HEK293T (cell line): ENCODE data around the gene PPP2R5C.

Experiments used
- CTCF ChIA-PET: fragments of 350-600 bp; formaldehyde crosslinking; extraction: SDS; loops from one replicate; lab custom pipeline; 2021; ENCODE audit warnings: antibody characterized with exemption, inconsistent platforms; lab: Yijun Ruan, JAX
- POLR2A ChIA-PET: fragments of 350-600 bp; formaldehyde crosslinking; extraction: SDS; loops from one replicate; lab custom pipeline; 2020; ENCODE audit warnings: antibody characterized with exemption, inconsistent platforms; lab: Yijun Ruan, JAX
- DNase-seq: peaks from one replicate; pipeline ENCODE4 v3.0.0; 2012; ENCODE audit warnings: mixed read lengths; ENCODE audit errors: extremely low spot score
- ARNT ChIP-seq: fragments of 450-650 bp; IDR thresholded peaks from 2 replicates; pipeline ENCODE4 v1.6.1; 2017; ENCODE audit warnings: mild to moderate bottlenecking
- BHLHE40 ChIP-seq: fragments of 450-650 bp; IDR thresholded peaks from 2 replicates; pipeline ENCODE4 v1.6.1; 2016; ENCODE audit warnings: mild to moderate bottlenecking, moderate library complexity, borderline replicate concordance
- CTBP1 ChIP-seq: fragments of 450-650 bp; IDR thresholded peaks from 2 replicates; pipeline ENCODE4 v1.6.1; 2016; ENCODE audit warnings: borderline replicate concordance
- ELF4 ChIP-seq: fragments of 450-650 bp; IDR thresholded peaks from 2 replicates; pipeline ENCODE4 v1.6.1; 2017; ENCODE audit warnings: antibody characterized with exemption
- FOXA1 ChIP-seq: fragments of 450-650 bp; IDR thresholded peaks from 2 replicates; pipeline ENCODE4 v1.6.1; 2016; ENCODE audit warnings: mild to moderate bottlenecking
- FOXK2 ChIP-seq: fragments of 450-650 bp; IDR thresholded peaks from 2 replicates; pipeline ENCODE4 v1.6.1; 2016; ENCODE audit warnings: mild to moderate bottlenecking
- FOXM1 ChIP-seq: fragments of 450-650 bp; IDR thresholded peaks from 2 replicates; pipeline ENCODE4 v1.6.1; 2017; ENCODE audit warnings: mild to moderate bottlenecking, borderline replicate concordance
- HDGF ChIP-seq: fragments of 450-650 bp; IDR thresholded peaks from 2 replicates; pipeline ENCODE4 v1.6.1; 2017; ENCODE audit warnings: antibody characterized with exemption, borderline replicate concordance
- L3MBTL2 ChIP-seq: fragments of 450-650 bp; conservative IDR thresholded peaks from 2 replicates; pipeline ENCODE4 v1.6.1; 2016; ENCODE audit warnings: mild to moderate bottlenecking
- LEF1 ChIP-seq: fragments of 450-650 bp; IDR thresholded peaks from 2 replicates; pipeline ENCODE4 v1.6.1; 2017; ENCODE audit warnings: mild to moderate bottlenecking, borderline replicate concordance
- NFRKB ChIP-seq: fragments of 450-650 bp; IDR thresholded peaks from 2 replicates; pipeline ENCODE4 v1.6.1; 2016; ENCODE audit warnings: mild to moderate bottlenecking, moderate library complexity
- PKNOX1 ChIP-seq: fragments of 450-650 bp; IDR thresholded peaks from 2 replicates; pipeline ENCODE4 v1.6.1; 2016
- SP1 ChIP-seq: fragments of 450-650 bp; IDR thresholded peaks from 2 replicates; pipeline ENCODE4 v1.6.1; 2017
- SUZ12 ChIP-seq: fragments of 450-650 bp; IDR thresholded peaks from 2 replicates; pipeline ENCODE4 v1.6.1; 2016; ENCODE audit warnings: mild to moderate bottlenecking
- TARDBP ChIP-seq: fragments of 450-650 bp; IDR thresholded peaks from 2 replicates; pipeline ENCODE4 v1.6.1; 2016
- ZNF384 ChIP-seq: fragments of 450-650 bp; IDR thresholded peaks from 2 replicates; pipeline ENCODE4 v1.6.1; 2016

PPP2R5C gene

GRCh38 chr14:101770183-101770582 lies 8.7 kb downstream of the PPP2R5C start:
- TF ChIP-seq HDGF (no peak), SP1 (no peak), FOXM1 (no peak), LEF1 (no peak), ZNF384 (no peak), FOXA1 (no peak), FOXK2 (no peak)
- CTCF ChIA-PET, result interaction anchor here (1.0 to 2.0 kb wide), 9 partner anchors 22 to 392 kb away, joined by 3 to 11 read pairs (median 5); no protein-coding TSS in a partner anchor
- POLR2A ChIA-PET, result interaction anchor here (1.3 to 2.2 kb wide), 3 partner anchors 39 to 184 kb away, joined by 4 to 16 read pairs (median 8); no protein-coding TSS in a partner anchor
- no peak for DNase-seq

- ChIA-PET POLR2A (no interaction called here), CTCF (no interaction called here)
- TF ChIP-seq BHLHE40 (no peak), ARNT (no peak), TARDBP (no peak)
- no peak for DNase-seq
These were observed 11.3 kb downstream of the PPP2R5C start for GRCh38 chr14:101772770-101773169.

GRCh38 chr14:101773378-101773777 lies 11.9 kb downstream of the PPP2R5C start:
- POLR2A ChIA-PET, result interaction anchor here (1.2 kb wide), 1 partner anchor 175 kb away, joined by 6 read pairs; no protein-coding TSS in a partner anchor
- CTCF ChIA-PET, result no interaction called here
- TF ChIP-seq CTBP1, result no peak
- no peak for TF ChIP-seq FOXM1
- TF ChIP-seq TARDBP, result no peak
- TF ChIP-seq HDGF, result no peak
- TF ChIP-seq FOXK2, result no peak
- no peak for TF ChIP-seq SUZ12
- TF ChIP-seq ARNT, result no peak
- TF ChIP-seq PKNOX1, result no peak
- TF ChIP-seq FOXA1, result no peak
- no peak for TF ChIP-seq SP1
- no peak for TF ChIP-seq NFRKB
- DNase-seq, result no peak

- ChIA-PET CTCF (no interaction called here), POLR2A (interaction anchor here (1.0 to 1.2 kb wide), 2 partner anchors 36 to 174 kb away, joined by 3 to 6 read pairs; no protein-coding TSS in a partner anchor)
- no peak for DNase-seq
- TF ChIP-seq ELF4 (no peak), ARNT (no peak), NFRKB (no peak), FOXM1 (no peak), BHLHE40 (no peak), ZNF384 (no peak), LEF1 (no peak), HDGF (no peak), FOXK2 (no peak), FOXA1 (no peak)
These were observed 12.7 kb downstream of the PPP2R5C start for GRCh38 chr14:101774006-101774795.

- TF ChIP-seq TARDBP, result no peak
- TF ChIP-seq ELF4, result no peak
- no peak for TF ChIP-seq PKNOX1
- no peak for TF ChIP-seq NFRKB
- no peak for TF ChIP-seq SP1
- no peak for TF ChIP-seq ZNF384
- TF ChIP-seq FOXA1, result no peak
- TF ChIP-seq HDGF, result no peak
- TF ChIP-seq CTBP1, result no peak
- TF ChIP-seq FOXK2, result no peak
- no peak for TF ChIP-seq SUZ12
- no peak for TF ChIP-seq FOXM1
- TF ChIP-seq BHLHE40, result no peak
- TF ChIP-seq L3MBTL2, result no peak
- no peak for TF ChIP-seq LEF1
- no peak for TF ChIP-seq ARNT
- CTCF ChIA-PET, result no interaction called here
- POLR2A ChIA-PET, result no interaction called here
- no peak for DNase-seq
These were observed 13.3 kb downstream of the PPP2R5C start for GRCh38 chr14:101774814-101775213.

DNA sequence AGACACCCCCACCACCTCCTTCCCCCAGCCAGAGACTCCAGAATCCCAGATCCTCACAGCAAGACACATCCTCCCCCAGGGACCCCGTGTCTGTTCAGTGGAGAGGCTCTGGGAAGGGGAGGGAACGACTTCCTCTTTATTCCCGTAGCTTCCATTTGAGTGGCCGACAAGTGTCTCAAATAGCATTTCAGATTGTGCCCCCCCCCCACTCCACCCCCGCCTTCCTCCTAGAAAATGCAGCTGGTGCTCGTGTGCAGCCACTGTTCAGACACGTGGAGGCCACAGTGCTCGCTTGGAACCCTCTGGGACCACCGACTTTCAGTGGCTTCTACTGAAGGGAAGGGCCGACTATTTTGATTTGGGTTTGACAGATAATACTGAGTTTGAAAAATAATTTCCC lies 14.3 kb downstream of the PPP2R5C start:
- ChIA-PET POLR2A (no interaction called here), CTCF (no interaction called here)
- TF ChIP-seq HDGF, result no peak
- no peak for TF ChIP-seq FOXK2
- no peak for TF ChIP-seq ZNF384
- TF ChIP-seq LEF1, result no peak
- TF ChIP-seq FOXM1, result no peak
- no peak for TF ChIP-seq L3MBTL2
- TF ChIP-seq NFRKB, result no peak
- no peak for TF ChIP-seq PKNOX1
- no peak for TF ChIP-seq FOXA1
- no peak for TF ChIP-seq SUZ12
- no peak for TF ChIP-seq ARNT
- no peak for TF ChIP-seq BHLHE40
- no peak for TF ChIP-seq SP1
- no peak for TF ChIP-seq TARDBP
- no peak for TF ChIP-seq CTBP1
- TF ChIP-seq ELF4, result no peak
- no peak for DNase-seq
